ENCODE data around the gene OR10A2. TPM values are rescaled to one million over a fixed set of nuclear protein-coding genes. Genes with fewer than 3 reads are reported as not detected.

Gene OR10A2
- total RNA-seq, 1 donor from 2014 or later, result not detected

DNA sequence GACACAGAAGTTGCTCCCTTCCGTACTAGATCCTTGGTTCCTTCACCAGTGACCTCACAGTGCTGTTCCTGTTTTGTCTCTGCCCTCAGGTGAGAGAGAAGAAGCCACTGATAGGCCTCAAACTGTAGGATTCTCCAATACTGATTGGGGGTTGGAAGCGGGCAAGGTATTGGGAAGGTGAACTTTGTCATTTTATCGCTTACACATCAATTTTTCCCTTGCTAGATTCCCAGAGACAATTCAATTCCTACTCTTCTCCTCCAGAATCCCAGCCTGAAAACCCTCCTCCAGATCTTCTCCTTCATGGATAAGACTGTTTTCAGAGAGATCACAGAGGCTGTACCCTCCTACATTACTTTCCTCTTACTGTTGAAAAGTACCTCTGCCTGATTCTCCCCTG lies 48.5 kb downstream of the OR10A2 start:
- no peak for TF ChIP-seq CTCF (IDR thresholded peaks at IDR 0.05)
- no peaks in the 10 kb centered on the region for H3K4me1 Mint-ChIP-seq (ENCODE audit: unreplicated experiment)
- no peaks in the 10 kb centered on the region for H3K9me3 Mint-ChIP-seq (ENCODE audit: unreplicated experiment)
- no peaks in the 10 kb centered on the region for H3K36me3 Mint-ChIP-seq (ENCODE audit: unreplicated experiment)
- no peak overlapping the region for H3K4me3 Mint-ChIP-seq (ENCODE audit: unreplicated experiment)
- peaks cover 12% of the 10 kb centered on the region for H3K27me3 Mint-ChIP-seq (ENCODE audit: unreplicated experiment)
- H3K27ac Mint-ChIP-seq (ENCODE audit: unreplicated experiment), result no peak overlapping the region
- DNase-seq (ENCODE audit: extremely low spot score, unreplicated experiment), result no peak

- H3K27me3 Mint-ChIP-seq (ENCODE audit: unreplicated experiment), result peaks cover 13% of the 10 kb centered on the region
- no peaks in the 10 kb centered on the region for H3K36me3 Mint-ChIP-seq (ENCODE audit: unreplicated experiment)
- H3K27ac Mint-ChIP-seq (ENCODE audit: unreplicated experiment), result no peak overlapping the region
- no peaks in the 10 kb centered on the region for H3K4me1 Mint-ChIP-seq (ENCODE audit: unreplicated experiment)
- H3K4me3 Mint-ChIP-seq (ENCODE audit: unreplicated experiment), result no peak overlapping the region
- no peak for TF ChIP-seq CTCF (IDR thresholded peaks at IDR 0.05)
- DNase-seq (ENCODE audit: extremely low spot score, unreplicated experiment), result no peak
- H3K9me3 Mint-ChIP-seq (ENCODE audit: unreplicated experiment), result no peaks in the 10 kb centered on the region
Measured at GRCh38 chr11:6911948-6912347, 49.1 kb downstream of the OR10A2 start.

DNA sequence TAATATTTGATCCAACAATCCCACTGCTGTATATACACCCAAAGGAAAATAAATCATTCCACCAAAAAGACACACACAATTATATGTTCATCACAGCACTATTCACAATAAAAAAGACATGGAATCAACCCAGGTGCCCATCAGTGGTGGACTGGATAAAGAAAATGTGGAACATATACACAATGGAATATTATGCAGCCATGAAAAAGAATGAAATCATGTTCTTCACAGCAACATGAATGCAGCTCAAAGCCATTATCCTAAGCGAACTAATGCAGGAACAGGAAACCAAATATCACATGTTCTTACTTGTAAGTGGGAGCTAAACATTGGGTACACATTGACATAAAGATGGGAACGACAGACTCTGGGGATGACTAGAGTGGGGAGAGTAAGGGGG lies 56.8 kb downstream of the OR10A2 start:
- H3K27me3 Mint-ChIP-seq (ENCODE audit: unreplicated experiment), result peaks cover 5% of the 10 kb centered on the region
- no peak overlapping the region for H3K27ac Mint-ChIP-seq (ENCODE audit: unreplicated experiment)
- no peak overlapping the region for H3K4me3 Mint-ChIP-seq (ENCODE audit: unreplicated experiment)

GRCh38 chr11:6920702-6921101 lies 57.8 kb downstream of the OR10A2 start, which contains the start of gene OR2D3:
Gene OR2D3, plus strand, starts transcription at chr11:6921002. Its CDS starts 0 bp downstream, at chr11:6921002.
- H3K9me3 Mint-ChIP-seq (ENCODE audit: unreplicated experiment), result no peaks in the 10 kb centered on the region
- H3K4me1 Mint-ChIP-seq (ENCODE audit: unreplicated experiment), result no peaks in the 10 kb centered on the region
- no peak within 1 kb of the TSS for H3K4me3 Mint-ChIP-seq (ENCODE audit: unreplicated experiment)
- no peak within 1 kb of the TSS for H3K27ac Mint-ChIP-seq (ENCODE audit: unreplicated experiment)
- TF ChIP-seq CTCF (IDR thresholded peaks at IDR 0.05), result no peak
- no peak for DNase-seq (ENCODE audit: extremely low spot score, unreplicated experiment)
- H3K36me3 Mint-ChIP-seq (ENCODE audit: unreplicated experiment), result no peaks in the 10 kb centered on the region
- peaks cover 5% of the 10 kb centered on the region for H3K27me3 Mint-ChIP-seq (ENCODE audit: unreplicated experiment)

More for the DNA sequence above, 56.8 kb downstream of the OR10A2 start:
- TF ChIP-seq CTCF (IDR thresholded peaks at IDR 0.05), result no peak
- H3K36me3 Mint-ChIP-seq (ENCODE audit: unreplicated experiment), result no peaks in the 10 kb centered on the region
- DNase-seq (ENCODE audit: extremely low spot score, unreplicated experiment), result no peak
- no peaks in the 10 kb centered on the region for H3K9me3 Mint-ChIP-seq (ENCODE audit: unreplicated experiment)
- no peaks in the 10 kb centered on the region for H3K4me1 Mint-ChIP-seq (ENCODE audit: unreplicated experiment)

Other genes starting within 250 kb of the OR10A2 start
- gene TPP1, start 243.6 kb upstream of the OR10A2 start, total RNA-seq, result 157 and 171 TPM in 2 replicates
- gene DCHS1, start 207.2 kb upstream of the OR10A2 start, total RNA-seq, result 63.0 and 63.3 TPM in 2 replicates
- 47.8 and 49.8 TPM in 2 replicates for gene MRPL17, start 179.7 kb upstream of the OR10A2 start, total RNA-seq
- 0.08 TPM in 1 of 2 replicates, not detected in the other for gene OR2AG2, start 91.1 kb upstream of the OR10A2 start, total RNA-seq
- not detected in 2 replicates for gene OR2AG1, start 80.0 kb upstream of the OR10A2 start, total RNA-seq
- 0.08 TPM in 1 of 2 replicates, not detected in the other for gene OR6A2, start 63.4 kb upstream of the OR10A2 start, total RNA-seq
- not detected in 2 replicates for gene OR10A5, start 17.4 kb upstream of the OR10A2 start, total RNA-seq
- gene OR10A4, start 13.6 kb downstream of the OR10A2 start, total RNA-seq, result not detected in 2 replicates
- 0.34 TPM in 1 of 2 replicates, not detected in the other for gene OR2D2, start 29.4 kb downstream of the OR10A2 start, total RNA-seq
- gene OR2D3, start 57.9 kb downstream of the OR10A2 start, total RNA-seq, result not detected in 2 replicates
- 1.8 and 2.7 TPM in 2 replicates for gene ZNF215, start 63.4 kb downstream of the OR10A2 start, total RNA-seq
- gene ZNF214, start 157.3 kb downstream of the OR10A2 start, total RNA-seq, result 2.3 and 2.6 TPM in 2 replicates
- gene NLRP14, start 157.4 kb downstream of the OR10A2 start, total RNA-seq, result not detected in 2 replicates
- not detected in 2 replicates for gene RBMXL2, start 225.9 kb downstream of the OR10A2 start, total RNA-seq